ENCODE results near the gene SPRY1.

SPRY1 gene

DNA sequence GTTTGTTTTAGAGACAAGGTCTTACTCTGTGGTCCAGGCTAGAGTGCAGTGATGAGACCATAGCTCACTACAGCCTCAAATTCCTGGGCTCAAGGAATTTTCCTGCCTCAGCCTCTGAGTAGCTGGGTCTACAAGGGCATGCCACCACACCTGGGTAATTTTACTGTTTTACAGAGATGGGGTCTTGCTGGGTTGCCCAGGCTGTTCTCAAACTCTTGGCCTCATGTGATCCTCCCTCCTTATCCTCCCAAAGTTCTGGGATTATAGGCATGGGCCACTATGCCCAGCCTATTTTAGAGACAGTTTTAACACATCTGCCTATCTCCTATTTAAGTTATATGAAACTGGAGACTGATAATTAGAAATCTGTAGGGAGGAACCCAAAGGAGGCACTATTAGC is 53.8 kb downstream of the SPRY1 start:
- Histone ChIP-seq H3K4me3 (ENCODE audit: low read length) (no peak overlapping the region), H3K27ac (ENCODE audit: low read depth, low read length) (no peak overlapping the region), H3K79me1 (ENCODE audit: low read length) (no peaks in the 10 kb centered on the region), H2BK5ac (ENCODE audit: low read length) (no peak overlapping the region), H3K4me2 (ENCODE audit: low read length) (no peak overlapping the region), H3K27me3 (ENCODE audit: insufficient read depth, low read length, poor library complexity) (no peaks in the 10 kb centered on the region), H3K79me2 (ENCODE audit: control insufficient read depth, insufficient read depth, low read length) (no peaks in the 10 kb centered on the region), H2BK120ac (ENCODE audit: low read depth, low read length) (no peak overlapping the region), H3K4ac (ENCODE audit: low read depth, low read length) (no peak overlapping the region), H3K23ac (ENCODE audit: low read length) (no peak overlapping the region), H2AK5ac (ENCODE audit: low read length) (no peak overlapping the region), H3K18ac (ENCODE audit: low read length) (no peak overlapping the region), H3K36me3 (ENCODE audit: control insufficient read depth, insufficient read depth, low read length) (no peaks in the 10 kb centered on the region), H4K8ac (ENCODE audit: low read depth, low read length) (no peak overlapping the region), H3K56ac (ENCODE audit: low read length) (no peak overlapping the region), H4K5ac (ENCODE audit: low read length) (no peak overlapping the region), H3K4me1 (ENCODE audit: control insufficient read depth, low read depth, low read length) (no peaks in the 10 kb centered on the region), H3K9ac (ENCODE audit: low read length) (no peak overlapping the region), H2BK15ac (replicated peaks; ENCODE audit: low read depth) (no peak overlapping the region)
- no peak for DNase-seq

DNA sequence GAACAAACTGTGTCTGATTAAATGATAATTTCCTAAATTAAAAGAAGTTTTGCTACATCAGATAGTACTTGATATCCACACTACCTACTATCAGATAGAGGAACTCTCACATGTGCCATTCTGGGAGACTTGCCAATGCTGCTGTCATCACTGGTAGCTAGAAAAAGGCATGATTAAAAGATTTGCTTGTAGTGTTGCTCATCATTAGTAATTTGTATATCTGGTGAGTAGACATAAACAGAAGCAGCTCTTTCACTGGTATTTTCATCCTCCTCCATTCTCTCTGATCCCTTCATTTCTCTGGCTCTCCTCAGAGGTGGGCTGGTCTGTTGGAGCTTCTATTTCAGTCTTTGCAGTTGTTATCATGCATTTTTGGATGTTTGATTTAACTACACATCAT is 56.0 kb downstream of the SPRY1 start:
- Histone ChIP-seq H3K56ac (ENCODE audit: low read length) (no peak overlapping the region), H3K4me2 (ENCODE audit: low read length) (no peak overlapping the region), H3K79me1 (ENCODE audit: low read length) (no peaks in the 10 kb centered on the region), H3K79me2 (ENCODE audit: control insufficient read depth, insufficient read depth, low read length) (no peaks in the 10 kb centered on the region), H3K4ac (ENCODE audit: low read depth, low read length) (no peak overlapping the region), H4K5ac (ENCODE audit: low read length) (no peak overlapping the region), H3K23ac (ENCODE audit: low read length) (no peak overlapping the region), H3K27ac (ENCODE audit: low read depth, low read length) (no peak overlapping the region), H3K36me3 (ENCODE audit: control insufficient read depth, insufficient read depth, low read length) (no peaks in the 10 kb centered on the region), H2BK5ac (ENCODE audit: low read length) (no peak overlapping the region), H3K9ac (ENCODE audit: low read length) (no peak overlapping the region), H3K18ac (ENCODE audit: low read length) (no peak overlapping the region), H3K4me1 (ENCODE audit: control insufficient read depth, low read depth, low read length) (no peaks in the 10 kb centered on the region), H2BK120ac (ENCODE audit: low read depth, low read length) (no peak overlapping the region), H2BK15ac (replicated peaks; ENCODE audit: low read depth) (no peak overlapping the region), H4K8ac (ENCODE audit: low read depth, low read length) (no peak overlapping the region), H2AK5ac (ENCODE audit: low read length) (no peak overlapping the region), H3K27me3 (ENCODE audit: insufficient read depth, low read length, poor library complexity) (no peaks in the 10 kb centered on the region), H3K4me3 (ENCODE audit: low read length) (no peak overlapping the region)
- DNase-seq: no peak

DNA sequence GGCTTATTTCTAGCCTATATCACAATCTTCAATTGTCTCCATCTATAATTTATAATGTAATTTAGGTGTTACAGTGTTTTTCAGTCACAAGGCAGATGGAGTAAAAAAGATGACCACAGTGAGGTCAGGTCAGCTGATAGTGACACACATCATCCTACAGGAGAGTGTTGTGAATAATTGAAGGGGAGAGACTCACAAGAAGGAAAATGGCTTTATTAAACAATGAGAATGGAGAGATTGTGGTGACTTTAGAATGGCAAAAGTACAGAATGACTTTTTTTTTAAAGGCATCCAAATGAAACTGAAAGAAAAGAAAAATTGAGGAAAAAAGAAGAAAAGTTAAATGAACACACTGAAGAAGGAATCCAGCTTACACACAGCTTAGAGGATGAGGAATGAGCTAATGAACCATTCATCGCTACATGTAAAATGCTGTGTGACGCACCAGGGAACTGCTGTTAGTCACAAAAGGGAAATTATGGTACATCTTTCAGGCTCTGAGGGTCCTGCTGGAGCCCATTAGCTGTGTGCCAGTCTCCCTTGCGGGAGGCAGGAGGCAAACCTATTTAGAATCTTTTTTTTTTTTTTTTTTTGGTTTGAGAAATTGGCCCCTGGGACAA is 56.6 kb downstream of the SPRY1 start:
- Histone ChIP-seq H3K4ac (ENCODE audit: low read depth, low read length) (no peak overlapping the region), H3K4me3 (ENCODE audit: low read length) (no peak overlapping the region), H3K56ac (ENCODE audit: low read length) (no peak overlapping the region), H3K4me2 (ENCODE audit: low read length) (no peak overlapping the region), H3K9ac (ENCODE audit: low read length) (no peak overlapping the region), H3K79me2 (ENCODE audit: control insufficient read depth, insufficient read depth, low read length) (no peaks in the 10 kb centered on the region), H3K36me3 (ENCODE audit: control insufficient read depth, insufficient read depth, low read length) (no peaks in the 10 kb centered on the region), H2BK5ac (ENCODE audit: low read length) (no peak overlapping the region), H4K5ac (ENCODE audit: low read length) (no peak overlapping the region), H3K27me3 (ENCODE audit: insufficient read depth, low read length, poor library complexity) (no peaks in the 10 kb centered on the region), H3K79me1 (ENCODE audit: low read length) (no peaks in the 10 kb centered on the region), H2BK120ac (ENCODE audit: low read depth, low read length) (no peak overlapping the region), H3K27ac (ENCODE audit: low read depth, low read length) (no peak overlapping the region), H3K18ac (ENCODE audit: low read length) (no peak overlapping the region), H4K8ac (ENCODE audit: low read depth, low read length) (no peak overlapping the region), H3K4me1 (ENCODE audit: control insufficient read depth, low read depth, low read length) (no peaks in the 10 kb centered on the region), H2BK15ac (replicated peaks; ENCODE audit: low read depth) (no peak overlapping the region), H3K23ac (ENCODE audit: low read length) (no peak overlapping the region), H2AK5ac (ENCODE audit: low read length) (no peak overlapping the region)
- no CpG with 5 or more reads among the region's 3 CpGs for WGBS (ENCODE audit: extremely low coverage, insufficient coverage, low lambda C conversion rate)
- no peak for DNase-seq

Data from mesendoderm (in vitro differentiated cells).